H1 (cell line): ENCODE data around the gene ADAM12. TPM values are rescaled to one million over a fixed set of nuclear protein-coding genes. Genes with fewer than 3 reads are reported as not detected.

Source experiments
- CTCF ChIA-PET: fragments of 300-600 bp; sonication (Branson Sonifier 250); formaldehyde crosslinking; loops from one replicate; lab custom pipeline; 2021; ENCODE audit not compliant: partially characterized antibody; lab: Charles Lee
- POLR2A ChIA-PET: fragments of 300-600 bp; sonication (Branson Sonifier 250); formaldehyde crosslinking; loops from one replicate; lab custom pipeline; 2021; ENCODE audit warnings: inconsistent platforms; ENCODE audit not compliant: partially characterized antibody; lab: Charles Lee
- DNase-seq, 2 experiments: peaks; one replicate each; pipeline versions ENCODE4 v3.0.0 to v3.0.0-alpha.2; 2010 to 2022; ENCODE audit warnings: low spot score in 2 of 2, low read depth in 1 of 2, mixed read lengths in 1 of 2
- FAIRE-seq: peaks from 2 replicates; lab custom pipeline; 2011; peaks lifted over from hg19 to GRCh38; lab: Jason Lieb, UNC
- H2AFZ ChIP-seq: 2 replicates; pipeline ENCODE4 v1.8.1; 2012; ENCODE audit warnings: low read length, inconsistent platforms
- H2AK5ac ChIP-seq: 2 replicates; pipeline ENCODE4 v1.6.1; 2013; ENCODE audit warnings: low read depth, low read length
- H2BK120ac ChIP-seq: replicated peaks from 2 replicates; pipeline ENCODE3; 2013; ENCODE audit warnings: low read depth, low read length, inconsistent platforms
- H2BK12ac ChIP-seq: 2 replicates; pipeline ENCODE4 v1.6.1; 2013; ENCODE audit warnings: low read depth, low read length
- H2BK15ac ChIP-seq: 2 replicates; pipeline ENCODE4 v1.6.1; 2013; ENCODE audit warnings: low read length
- H2BK20ac ChIP-seq: 2 replicates; pipeline ENCODE4 v1.6.1; 2013; ENCODE audit warnings: low read length
- H2BK5ac ChIP-seq: 2 replicates; pipeline ENCODE4 v1.6.1; 2013; ENCODE audit warnings: low read depth, low read length
- H3K14ac ChIP-seq: 2 replicates; pipeline ENCODE4 v1.6.1; 2013; ENCODE audit warnings: inconsistent platforms; ENCODE audit not compliant: insufficient read length
- H3K18ac ChIP-seq: 2 replicates; pipeline ENCODE4 v1.6.1; 2013; ENCODE audit warnings: low read length; ENCODE audit errors: extremely low read depth
- H3K23ac ChIP-seq: 2 replicates; pipeline ENCODE4 v1.6.1; 2013; ENCODE audit warnings: inconsistent platforms; ENCODE audit not compliant: insufficient read length
- H3K23me2 ChIP-seq: 2 replicates; pipeline ENCODE4 v1.6.1; 2013; ENCODE audit warnings: low read depth, low read length
- H3K27ac ChIP-seq: 2 replicates; pipeline ENCODE4 v1.6.1; 2011; ENCODE audit warnings: low read depth, low read length, inconsistent platforms
- H3K27me3 ChIP-seq, 4 experiments: replicated peaks in 1 of 4; 1 replicate in 1 of 4; 2 replicates in 3 of 4; pipeline versions ENCODE4 v1.6.1 to v1.8.1; 2011 to 2013; ENCODE audit warnings: low read length in 3 of 4, mild to moderate bottlenecking in 3 of 4, inconsistent platforms in 2 of 4, mixed read lengths in 2 of 4, moderate library complexity in 1 of 4; ENCODE audit not compliant: control insufficient read depth in 3 of 4, insufficient read depth in 3 of 4; ENCODE audit errors: extremely low read depth in 1 of 4
- H3K36me3 ChIP-seq, 4 experiments: 2 replicates each; pipeline versions ENCODE4 v1.6.1 to v1.8.1; 2011 to 2013; ENCODE audit warnings: mild to moderate bottlenecking in 4 of 4, low read length in 3 of 4, moderate library complexity in 2 of 4, control low read depth in 1 of 4, inconsistent platforms in 1 of 4; ENCODE audit not compliant: insufficient read depth in 4 of 4, control insufficient read depth in 2 of 4
- H3K4ac ChIP-seq: replicated peaks from 2 replicates; pipeline ENCODE3; 2013; ENCODE audit warnings: low read length, low read depth, mixed read lengths, inconsistent platforms; ENCODE audit not compliant: insufficient read length
- H3K4me1 ChIP-seq, 4 experiments: replicated peaks in 1 of 4; 1 replicate in 1 of 4; 2 replicates in 3 of 4; pipeline versions ENCODE4 v1.6.1 to v1.8.1; 2011 to 2013; ENCODE audit warnings: low read length in 3 of 4, inconsistent platforms in 2 of 4, mixed read lengths in 1 of 4; ENCODE audit not compliant: insufficient read depth in 4 of 4, control insufficient read depth in 3 of 4
- H3K4me2 ChIP-seq, 2 experiments: 2 replicates each; pipeline versions ENCODE4 v1.6.1 to v1.8.1; 2011 to 2013; ENCODE audit warnings: low read depth in 2 of 2, low read length in 2 of 2, control low read depth in 1 of 2, inconsistent platforms in 1 of 2, mild to moderate bottlenecking in 1 of 2; ENCODE audit not compliant: insufficient read depth in 1 of 2
- H3K4me3 ChIP-seq, 4 experiments: fragments of 200-600, 300-600 bp in 1 of 4; sonication (generic), shearing (Covaris generic), sonication (Bioruptor Twin) in 1 of 4; 2 replicates each; pipeline versions ENCODE4 v1.5.1 to v1.8.1; 2011 to 2016; ENCODE audit warnings: low read length in 4 of 4, low read depth in 3 of 4, control low read depth in 2 of 4, inconsistent platforms in 2 of 4, mild to moderate bottlenecking in 2 of 4, mixed read lengths in 1 of 4, moderate library complexity in 1 of 4; ENCODE audit not compliant: insufficient read depth in 2 of 4; ENCODE audit errors: extremely low read depth in 1 of 4
- H3K56ac ChIP-seq: replicated peaks from 2 replicates; pipeline ENCODE3; 2013; ENCODE audit warnings: low read depth, mild to moderate bottlenecking, mixed read lengths, low read length, inconsistent platforms; ENCODE audit not compliant: insufficient read length
- H3K79me1 ChIP-seq: 2 replicates; pipeline ENCODE4 v1.6.1; 2013; ENCODE audit warnings: low read depth, low read length, control low read depth
- H3K79me2 ChIP-seq, 2 experiments: 2 replicates each; pipeline versions ENCODE4 v1.6.1 to v1.8.1; 2012 to 2013; ENCODE audit warnings: low read length in 2 of 2, mild to moderate bottlenecking in 2 of 2, inconsistent platforms in 1 of 2; ENCODE audit not compliant: insufficient read depth in 2 of 2, control insufficient read depth in 1 of 2
- H3K9ac ChIP-seq, 4 experiments: replicated peaks in 1 of 4; 1 replicate in 1 of 4; 2 replicates in 3 of 4; pipeline versions ENCODE4 v1.6.1 to v1.8.1; 2011 to 2013; ENCODE audit warnings: low read depth in 3 of 4, low read length in 3 of 4, control low read depth in 2 of 4, mild to moderate bottlenecking in 2 of 4, moderate library complexity in 2 of 4, inconsistent platforms in 1 of 4; ENCODE audit errors: extremely low read depth in 1 of 4
- H3K9me3 ChIP-seq, 2 experiments: 2 replicates each; pipeline versions ENCODE4 v1.6.1 to v1.8.1; 2012 to 2013; ENCODE audit warnings: mild to moderate bottlenecking in 2 of 2, moderate library complexity in 2 of 2, control low read depth in 1 of 2, inconsistent platforms in 1 of 2, low read depth in 1 of 2, low read length in 1 of 2, mixed read lengths in 1 of 2; ENCODE audit not compliant: insufficient read depth in 2 of 2
- H4K20me1 ChIP-seq, 2 experiments: replicated peaks in 1 of 2; 2 replicates each; pipeline versions ENCODE3 to v1.8.1; 2011 to 2013; ENCODE audit warnings: inconsistent platforms in 2 of 2, low read length in 2 of 2, mild to moderate bottlenecking in 1 of 2; ENCODE audit not compliant: insufficient read depth in 2 of 2, control insufficient read depth in 1 of 2
- H4K5ac ChIP-seq: 2 replicates; pipeline ENCODE4 v1.6.1; 2013; ENCODE audit warnings: low read length, low read depth, mixed read lengths, inconsistent platforms; ENCODE audit not compliant: insufficient read length
- H4K8ac ChIP-seq: 2 replicates; pipeline ENCODE4 v1.8.0; 2013; ENCODE audit warnings: mild to moderate bottlenecking, moderate library complexity, low read length, inconsistent platforms; ENCODE audit not compliant: insufficient read depth; ENCODE audit errors: extremely low read depth
- H4K91ac ChIP-seq: replicated peaks from 2 replicates; pipeline ENCODE3; 2013; ENCODE audit warnings: low read length, mixed read lengths, inconsistent platforms; ENCODE audit not compliant: insufficient read length
- KDM5A ChIP-seq: fragments of 200-600 bp; IDR thresholded peaks from 2 replicates; pipeline ENCODE4 v1.7.1; 2012; ENCODE audit warnings: mild to moderate bottlenecking, low read length, inconsistent platforms, mixed read lengths
- TBP ChIP-seq: IDR thresholded peaks from 2 replicates; pipeline ENCODE4 v1.6.1; 2011; ENCODE audit warnings: low read depth, low read length, improper control_type of control experiment
- WGBS, 2 experiments: shearing (Covaris generic) in 1 of 2; methylation state at CpG; one replicate each; pipeline versions ENCODE4 v1.1.6 to v1.1.7; 2013 to 2015; ENCODE audit warnings: low lambda C conversion rate in 2 of 2, mixed read lengths in 2 of 2, inconsistent platforms in 1 of 2, low coverage in 1 of 2, missing lambda C conversion rate in 1 of 2; ENCODE audit not compliant: insufficient replicate concordance in 2 of 2, insufficient coverage in 1 of 2, insufficient read length in 1 of 2; ENCODE audit errors: extremely low coverage in 1 of 2, missing lambda C conversion rate in 1 of 2; 5-methylcytosine and 5-hydroxymethylcytosine counted together
- polyA plus RNA-seq, 7 experiments: library from polyadenylated mRNA; depleted of rRNA in 3 of 7; stranded (reverse) in 5 of 7; unstranded in 2 of 7; fragments of >200 nt in 5 of 7; fragments of 200-250 nt in 2 of 7; gene quantifications; 1 replicate in 5 of 7; 2 replicates in 1 of 7; 4 replicates in 1 of 7; pipeline versions ENCODE4 v1.2.1 to v1.2.3, GENCODE V29; 2011 to 2013; ENCODE audit warnings: missing spikeins in 2 of 7, mixed read lengths in 2 of 7
- total RNA-seq: library from RNA; stranded (reverse); fragmentation: NEBNext Ultra II Directional; extraction: Animal tissue kit (Norgen Biotek cat#: 25700); gene quantifications from 2 replicates; pipeline ENCODE4 v1.2.1, GENCODE V29; 2021

Gene ADAM12
- total and polyA plus RNA-seq, 2 of the 8 experiments (the other 6 are each of a cell fraction or from before 2014, with no cell fraction given) = 0.07 to 0.17 TPM

DNA sequence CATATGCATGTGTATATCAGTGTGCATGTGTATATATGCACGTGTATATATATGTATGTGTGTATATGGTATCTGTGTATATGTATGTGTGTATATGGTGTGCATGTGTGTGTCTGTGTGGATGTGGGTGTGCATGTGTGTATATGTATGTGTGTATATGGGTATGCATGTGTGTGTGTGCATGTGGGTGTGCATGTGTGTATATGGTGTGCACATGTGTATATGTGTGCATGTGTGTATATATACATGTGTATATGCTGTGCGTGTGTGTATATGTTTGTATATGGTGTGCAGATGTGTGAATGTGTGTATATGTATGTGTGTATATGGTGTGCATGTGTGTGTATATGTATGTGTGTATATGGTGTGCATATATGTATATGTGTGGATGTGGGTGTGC, 245.2 kb downstream of the ADAM12 start:
- ChIA-PET POLR2A (no interaction called here), CTCF (no interaction called here)
- H2BK15ac ChIP-seq = no peak overlapping the region
- H3K27me3 ChIP-seq = no peaks in the 10 kb centered on the region
- 93% methylated on average over 2 of the region's 2 CpGs; no CpG with 5 or more reads in 1 of the 2 experiments for WGBS, 2 experiments
- H3K18ac ChIP-seq = no peak overlapping the region
- TF ChIP-seq KDM5A (no peak), TBP (no peak)
- peaks cover 5% of the 10 kb centered on the region for H3K23me2 ChIP-seq
- peaks cover 11 to 28% of the 10 kb centered on the region in 2 experiments for H3K9me3 ChIP-seq
- H3K4me1 ChIP-seq = peaks cover 0 to 5% (median 2%) of the 10 kb centered on the region in 4 experiments; a peak in 2 of 7 replicates
- no peak overlapping the region for H4K8ac ChIP-seq
- no peaks in the 10 kb centered on the region for H4K20me1 ChIP-seq
- H3K4me3 ChIP-seq = no peak overlapping the region
- no peak overlapping the region for H3K23ac ChIP-seq
- H3K79me1 ChIP-seq = no peaks in the 10 kb centered on the region
- H3K4me2 ChIP-seq = no peak overlapping the region
- H2AK5ac ChIP-seq = no peak overlapping the region
- no peak overlapping the region for H4K5ac ChIP-seq
- H2BK20ac ChIP-seq = no peak overlapping the region
- H3K36me3 ChIP-seq = no peaks in the 10 kb centered on the region
- no peak overlapping the region for H3K4ac ChIP-seq
- no peak overlapping the region for H3K14ac ChIP-seq
- no peak overlapping the region for H2BK120ac ChIP-seq
- H3K79me2 ChIP-seq = no peaks in the 10 kb centered on the region
- H4K91ac ChIP-seq = no peak overlapping the region
- FAIRE-seq = no peak
- H2AFZ ChIP-seq = no peak overlapping the region
- H2BK5ac ChIP-seq = no peak overlapping the region
- H3K27ac ChIP-seq = no peak overlapping the region
- DNase-seq = no peak
- H3K9ac ChIP-seq = no peak overlapping the region
- H2BK12ac ChIP-seq = no peak overlapping the region
- no peak overlapping the region for H3K56ac ChIP-seq
